Epithelial cell of proximal tubule (primary cell): ENCODE data around the gene EGFR. TPM values are rescaled to one million over a fixed set of nuclear protein-coding genes. Genes with fewer than 3 reads are reported as not detected.

Experiments used
- DNase-seq: peaks from one replicate; pipeline ENCODE4 v3.0.0-alpha.2; 2011; ENCODE audit warnings: low read depth
- H3K4me3 ChIP-seq: 2 replicates; pipeline ENCODE4 v1.5.1; 2011; ENCODE audit warnings: low read depth, mild to moderate bottlenecking, low read length
- total RNA-seq: library from RNA; depleted of rRNA; stranded (reverse); fragments of >200 nt; gene quantifications from 2 replicates; pipeline ENCODE4 v1.2.3, GENCODE V29; 2015
- TF ChIP-seq, protein P1 (sequence below): conservative IDR thresholded peaks from 2 replicates; pipeline ENCODE4 v1.5.1; 2012; ENCODE audit warnings: low read depth, mild to moderate bottlenecking, low read length

Gene EGFR
- total RNA-seq, 1 donor from 2014 or later, result 48.1 TPM

GRCh38 chr7:55252386-55252785 is 233.6 kb downstream of the EGFR start:
- no peak for DNase-seq
- no peak overlapping the region for H3K4me3 ChIP-seq
- TF ChIP-seq, protein P1, sequence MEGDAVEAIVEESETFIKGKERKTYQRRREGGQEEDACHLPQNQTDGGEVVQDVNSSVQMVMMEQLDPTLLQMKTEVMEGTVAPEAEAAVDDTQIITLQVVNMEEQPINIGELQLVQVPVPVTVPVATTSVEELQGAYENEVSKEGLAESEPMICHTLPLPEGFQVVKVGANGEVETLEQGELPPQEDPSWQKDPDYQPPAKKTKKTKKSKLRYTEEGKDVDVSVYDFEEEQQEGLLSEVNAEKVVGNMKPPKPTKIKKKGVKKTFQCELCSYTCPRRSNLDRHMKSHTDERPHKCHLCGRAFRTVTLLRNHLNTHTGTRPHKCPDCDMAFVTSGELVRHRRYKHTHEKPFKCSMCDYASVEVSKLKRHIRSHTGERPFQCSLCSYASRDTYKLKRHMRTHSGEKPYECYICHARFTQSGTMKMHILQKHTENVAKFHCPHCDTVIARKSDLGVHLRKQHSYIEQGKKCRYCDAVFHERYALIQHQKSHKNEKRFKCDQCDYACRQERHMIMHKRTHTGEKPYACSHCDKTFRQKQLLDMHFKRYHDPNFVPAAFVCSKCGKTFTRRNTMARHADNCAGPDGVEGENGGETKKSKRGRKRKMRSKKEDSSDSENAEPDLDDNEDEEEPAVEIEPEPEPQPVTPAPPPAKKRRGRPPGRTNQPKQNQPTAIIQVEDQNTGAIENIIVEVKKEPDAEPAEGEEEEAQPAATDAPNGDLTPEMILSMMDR, result no peak

DNA sequence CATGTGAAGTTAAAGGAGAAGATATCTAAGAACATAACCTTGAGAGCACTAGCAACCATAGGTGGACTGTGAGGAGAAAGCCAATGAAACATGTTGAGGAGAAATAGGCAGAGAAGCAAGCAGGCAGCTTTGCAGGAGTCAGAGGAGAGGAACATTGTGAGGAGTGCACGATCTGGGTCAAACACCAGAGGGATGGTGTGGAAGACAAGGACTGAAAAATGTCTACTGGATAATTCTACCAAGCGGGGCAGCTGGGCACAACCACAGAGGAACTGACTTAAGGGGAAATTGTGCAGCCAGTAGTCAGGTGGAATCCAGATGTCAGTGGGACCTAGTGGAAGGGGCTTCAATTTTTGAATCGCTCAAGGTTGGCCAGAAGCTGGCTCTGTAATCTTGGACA is 234.4 kb downstream of the EGFR start:
- H3K4me3 ChIP-seq, result no peak overlapping the region
- TF ChIP-seq, protein P1, result no peak
- DNase-seq, result no peak

GRCh38 chr7:55254242-55254595 is 235.4 kb downstream of the EGFR start:
- TF ChIP-seq, protein P1, result no peak
- peak overlapping the region; percentile 61 for H3K4me3 ChIP-seq
- no peak for DNase-seq

- TF ChIP-seq, protein P1, result peak; percentile 76
- peak overlapping the region; percentile 61 for H3K4me3 ChIP-seq
- DNase-seq, result no peak
These were observed 236.0 kb downstream of the EGFR start for GRCh38 chr7:55254596-55255495.

- peak overlapping the region; percentile 61 for H3K4me3 ChIP-seq
- no peak for DNase-seq
- TF ChIP-seq, protein P1, result peak; percentile 87
These were observed 237.0 kb downstream of the EGFR start for GRCh38 chr7:55255496-55256445.

- TF ChIP-seq, protein P1, result no peak
- no peak for DNase-seq
- H3K4me3 ChIP-seq, result no peak overlapping the region
These were observed 239.8 kb downstream of the EGFR start for GRCh38 chr7:55258631-55259030.
